WI38 (cell line): ENCODE data around the gene IMMP2L.

Source experiments
- H3K4me3 ChIP-seq: 2 replicates; pipeline ENCODE4 v1.5.1; 2011; ENCODE audit warnings: low read depth, mild to moderate bottlenecking, control low read depth, low read length
- CTCF ChIP-seq: IDR thresholded peaks from 2 replicates; pipeline ENCODE4 v1.5.1; 2012; ENCODE audit warnings: low read depth, mild to moderate bottlenecking, control low read depth, low read length

The IMMP2L gene

GRCh38 chr7:111530356-111530668, 32.0 kb downstream of the IMMP2L start:
- TF ChIP-seq CTCF = no peak
- no peak overlapping the region for H3K4me3 ChIP-seq

- no peak for TF ChIP-seq CTCF
- no peak overlapping the region for H3K4me3 ChIP-seq
Measured at GRCh38 chr7:111529507-111530355, 32.6 kb downstream of the IMMP2L start.

- TF ChIP-seq CTCF = no peak
- H3K4me3 ChIP-seq = no peak overlapping the region
Measured at GRCh38 chr7:111528331-111528730, 34.0 kb downstream of the IMMP2L start.

- no peak for TF ChIP-seq CTCF
- H3K4me3 ChIP-seq = no peak overlapping the region
Measured at GRCh38 chr7:111527545-111527944, 34.7 kb downstream of the IMMP2L start.

GRCh38 chr7:111525100-111525499, 37.2 kb downstream of the IMMP2L start:
- TF ChIP-seq CTCF = no peak

GRCh38 chr7:111521660-111522059, 40.6 kb downstream of the IMMP2L start:
- H3K4me3 ChIP-seq = no peak overlapping the region
- TF ChIP-seq CTCF = no peak

More at GRCh38 chr7:111525100-111525499, 37.2 kb downstream of the IMMP2L start:
- H3K4me3 ChIP-seq = no peak overlapping the region

GRCh38 chr7:111518264-111518663, 44.0 kb downstream of the IMMP2L start:
- no peak overlapping the region for H3K4me3 ChIP-seq
- TF ChIP-seq CTCF = no peak
